CD4-positive, alpha-beta T cell treated with Interleukin-6 for 4 hours (primary cell): ENCODE results near the gene STAM2.
"Not testable (repeated sequence)": the region's sequence is repeated elsewhere in the genome, so short reads cannot be mapped to it uniquely, and the experiment has no call there.

Experiments used
- DNase-seq: peaks from one replicate; pipeline ENCODE4 v3.0.0-alpha.2; 2020; ENCODE audit warnings: mixed read lengths

Gene STAM2

GRCh38 chr2:152100961-152101360 is 74.6 kb downstream of the STAM2 start:
- DNase-seq, result no peak

GRCh38 chr2:152099367-152100050 is 76.1 kb downstream of the STAM2 start:
- DNase-seq, result no peak

- DNase-seq, result peak; percentile 25
Observed at GRCh38 chr2:152098496-152099366, 76.8 kb downstream of the STAM2 start, which contains the start of gene CACNB4. Gene CACNB4, minus strand, starts transcription at chr2:152099044.

- DNase-seq, result no peak
Observed at GRCh38 chr2:152097801-152098495, 77.6 kb downstream of the STAM2 start.

GRCh38 chr2:152097290-152097800 is 78.2 kb downstream of the STAM2 start:
- DNase-seq, result peak; percentile 1

- no peak for DNase-seq
Observed at GRCh38 chr2:152095146-152095545, 80.4 kb downstream of the STAM2 start.

- no peak for DNase-seq
Observed at GRCh38 chr2:152094014-152094413, 81.5 kb downstream of the STAM2 start.

- no peak for DNase-seq
Observed at GRCh38 chr2:152093464-152093863, 82.1 kb downstream of the STAM2 start.

GRCh38 chr2:152092095-152092494 is 83.5 kb downstream of the STAM2 start:
- DNase-seq, result no peak

- DNase-seq, result not testable (repeated sequence)
Observed at GRCh38 chr2:152090726-152091125, 84.8 kb downstream of the STAM2 start.

- no peak for DNase-seq
Observed at GRCh38 chr2:152089238-152089637, 86.3 kb downstream of the STAM2 start.

GRCh38 chr2:152088006-152088405 is 87.6 kb downstream of the STAM2 start:
- no peak for DNase-seq

GRCh38 chr2:152086231-152086630 is 89.3 kb downstream of the STAM2 start:
- no peak for DNase-seq

- no peak for DNase-seq
Observed at GRCh38 chr2:152084076-152084475, 91.5 kb downstream of the STAM2 start.

GRCh38 chr2:152083202-152083875 is 92.2 kb downstream of the STAM2 start:
- no peak for DNase-seq

- no peak for DNase-seq
Observed at GRCh38 chr2:152078662-152079061, 96.9 kb downstream of the STAM2 start.

- no peak for DNase-seq
Observed at GRCh38 chr2:152078023-152078422, 97.5 kb downstream of the STAM2 start.

- no peak for DNase-seq
Observed at GRCh38 chr2:152075461-152076050, 100.0 kb downstream of the STAM2 start.

- DNase-seq, result no peak
Observed at GRCh38 chr2:152072011-152072410, 103.6 kb downstream of the STAM2 start.

- no peak for DNase-seq
Observed at GRCh38 chr2:152071518-152071917, 104.0 kb downstream of the STAM2 start.

- DNase-seq, result no peak
Observed at GRCh38 chr2:152071092-152071491, 104.5 kb downstream of the STAM2 start.

- no peak for DNase-seq
Observed at GRCh38 chr2:152068226-152068625, 107.3 kb downstream of the STAM2 start.
